GM12892 (cell line): ENCODE results near the gene EPHB1.

Experiments
- POLR2A ChIP-seq: IDR thresholded peaks from 2 replicates; pipeline ENCODE4 v1.6.1; 2011; ENCODE audit warnings: low read depth, low read length, control low read depth
- POLR2AphosphoS5 ChIP-seq: IDR thresholded peaks from 2 replicates; pipeline ENCODE4 v1.6.1; 2011; ENCODE audit warnings: low read depth, low read length, control low read depth
- TAF1 ChIP-seq: IDR thresholded peaks from 2 replicates; pipeline ENCODE4 v1.6.1; 2011; ENCODE audit warnings: low read depth, mild to moderate bottlenecking, control low read depth, low read length, borderline replicate concordance

DNA sequence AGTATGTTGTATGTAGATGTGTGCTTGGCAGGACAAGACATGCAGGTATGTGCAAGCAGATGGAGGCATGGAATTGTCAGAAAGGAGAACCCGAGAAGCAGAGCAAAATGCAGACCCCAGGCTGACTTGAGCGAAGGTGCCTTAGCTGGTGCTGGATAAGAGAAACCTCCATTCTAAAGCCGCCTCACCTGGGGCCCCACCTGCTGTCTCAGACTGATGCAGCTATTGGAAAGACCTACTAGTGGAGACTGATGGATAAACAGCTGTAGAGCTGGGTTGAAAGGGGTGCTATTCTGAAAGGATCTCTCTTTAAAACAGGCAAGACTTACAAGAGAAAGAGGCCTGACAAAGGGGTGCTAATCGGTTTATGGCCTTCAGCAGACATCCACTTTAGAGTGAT lies 86.2 kb downstream of the EPHB1 start:
- TF ChIP-seq POLR2A (no peak), POLR2AphosphoS5 (no peak), TAF1 (no peak)
